Neural progenitor cell (in vitro differentiated cells): ENCODE measurements around the gene NXN.

ENCODE experiments used
- CTCF ChIP-seq: fragments of 200-600 bp; sonication (generic); IDR thresholded peaks from 2 replicates; pipeline ENCODE4 v1.5.1; 2017; ENCODE audit warnings: antibody characterized with exemption, mild to moderate bottlenecking
- EZH2 ChIP-seq: fragments of 200-600 bp; sonication (generic); IDR thresholded peaks from 2 replicates; pipeline ENCODE4 v1.6.1; 2017; ENCODE audit warnings: antibody characterized with exemption, mild to moderate bottlenecking, moderate library complexity
- EZH2phosphoT487 ChIP-seq: fragments of 200-600 bp; sonication (generic); IDR thresholded peaks from 2 replicates; pipeline ENCODE4 v1.6.1; 2017; ENCODE audit warnings: antibody characterized with exemption

GRCh38 chr17:819251-819650 is 160.3 kb downstream of the NXN start:
- TF ChIP-seq CTCF (no peak), EZH2 (no peak), EZH2phosphoT487 (no peak)
